Fibroblast of skin of left quadriceps (primary cell): ENCODE data around the gene TOPBP1.
A peak's percentile ranks its signal among the peaks of the same experiment; 100 is the strongest.

ENCODE experiments used
- DNase-seq, 2 experiments: peaks; one replicate each; pipeline ENCODE4 v3.0.0-alpha.2; 2013; ENCODE audit warnings: low read depth in 2 of 2

The TOPBP1 gene

GRCh38 chr3:133608388-133608787 lies 53.4 kb downstream of the TOPBP1 start:
- no peak for DNase-seq

- no peak for DNase-seq
Observed at GRCh38 chr3:133607816-133608215, 53.9 kb downstream of the TOPBP1 start.

- no peak for DNase-seq
Observed at GRCh38 chr3:133606902-133607301, 54.8 kb downstream of the TOPBP1 start.

- no peak for DNase-seq
Observed at GRCh38 chr3:133606342-133606741, 55.4 kb downstream of the TOPBP1 start.

- DNase-seq, result no peak
Observed at GRCh38 chr3:133600572-133601081, 61.1 kb downstream of the TOPBP1 start.

- no peak for DNase-seq
Observed at GRCh38 chr3:133599280-133599679, 62.5 kb downstream of the TOPBP1 start.

GRCh38 chr3:133598405-133598804 lies 63.3 kb downstream of the TOPBP1 start:
- DNase-seq, result no peak

GRCh38 chr3:133595341-133595740 lies 66.4 kb downstream of the TOPBP1 start:
- DNase-seq, result no peak

- no peak for DNase-seq
Observed at GRCh38 chr3:133593243-133593642, 68.5 kb downstream of the TOPBP1 start.

GRCh38 chr3:133592843-133593242 lies 68.9 kb downstream of the TOPBP1 start:
- no peak for DNase-seq

GRCh38 chr3:133591271-133591742 lies 70.4 kb downstream of the TOPBP1 start:
- DNase-seq, result no peak

- no peak for DNase-seq
Observed at GRCh38 chr3:133589503-133589902, 72.2 kb downstream of the TOPBP1 start.

- DNase-seq, result no peak
Observed at GRCh38 chr3:133588784-133589465, 72.8 kb downstream of the TOPBP1 start.

- no peak for DNase-seq
Observed at GRCh38 chr3:133588035-133588434, 73.7 kb downstream of the TOPBP1 start.

- DNase-seq, result no peak
Observed at GRCh38 chr3:133583396-133583795, 78.3 kb downstream of the TOPBP1 start.

- DNase-seq, result no peak
Observed at GRCh38 chr3:133578548-133579191, 83.1 kb downstream of the TOPBP1 start.

- DNase-seq, result no peak
Observed at GRCh38 chr3:133576169-133576568, 85.6 kb downstream of the TOPBP1 start.

GRCh38 chr3:133575086-133575485 lies 86.7 kb downstream of the TOPBP1 start:
- no peak for DNase-seq

GRCh38 chr3:133574260-133574881 lies 87.4 kb downstream of the TOPBP1 start:
- DNase-seq, result no peak

- DNase-seq, result no peak
Observed at GRCh38 chr3:133573629-133574194, 88.0 kb downstream of the TOPBP1 start, which contains the start of gene CDV3. Gene CDV3 (plus strand): TSS chr3:133573686. CDS start chr3:133574045, 359 bp downstream.

- DNase-seq, result peak; percentile 100
Observed at GRCh38 chr3:133573054-133573628, 88.6 kb downstream of the TOPBP1 start.
